ENCODE data around the gene PLA2G2E. TPM values are rescaled to one million over a fixed set of nuclear protein-coding genes. Genes with fewer than 3 reads are reported as not detected.
A peak's percentile ranks its signal among the peaks of the same experiment; 100 is the strongest.
"Not testable (repeated sequence)": the region's sequence is repeated elsewhere in the genome, so short reads cannot be mapped to it uniquely, and the experiment has no call there.

The PLA2G2E gene
- total and polyA plus RNA-seq, 3 experiments from 2014 or later: not detected

- Mint-ChIP-seq H3K36me3 (peaks cover 0 to 49% (median 11%) of the 10 kb centered on the region in 3 donors), H3K27me3 (no peaks in the 10 kb centered on the region), H3K27ac (peak overlapping the region in 2 of 8 donors; percentile 5 to 43), H3K4me1 (peaks cover 28 to 50% (median 44%) of the 10 kb centered on the region in 3 donors), H3K9me3 (no peaks in the 10 kb centered on the region), H3K4me3 (no peak overlapping the region)
- Histone ChIP-seq H3K4me1 (ENCODE audit: insufficient read depth, low read length) (no peaks in the 10 kb centered on the region), H3K36me3 (ENCODE audit: insufficient read depth, low read length) (peaks cover 14% of the 10 kb centered on the region), H3K9me3 (ENCODE audit: low read length) (no peaks in the 10 kb centered on the region), H3K4me3 (ENCODE audit: low read length) (no peak overlapping the region), H3K27ac (ENCODE audit: low read depth, low read length) (no peak overlapping the region), H3K27me3 (ENCODE audit: insufficient read depth, low read length, poor library complexity, severe bottlenecking) (no peaks in the 10 kb centered on the region)
- ChIA-PET POLR2A (no interaction called here), CTCF (no interaction called here)
- no peak for DNase-seq
Measured at GRCh38 chr1:19889656-19890055, 33.8 kb downstream of the PLA2G2E start.

GRCh38 chr1:19888112-19888511 is 35.3 kb downstream of the PLA2G2E start:
- Histone ChIP-seq H3K27me3 (ENCODE audit: insufficient read depth, low read length, poor library complexity, severe bottlenecking) (no peaks in the 10 kb centered on the region), H3K4me1 (ENCODE audit: insufficient read depth, low read length) (peaks cover 13% of the 10 kb centered on the region), H3K36me3 (ENCODE audit: insufficient read depth, low read length) (peaks cover 5% of the 10 kb centered on the region), H3K4me3 (ENCODE audit: low read length) (no peak overlapping the region), H3K9me3 (ENCODE audit: low read length) (no peaks in the 10 kb centered on the region), H3K27ac (ENCODE audit: low read depth, low read length) (no peak overlapping the region)
- no peaks in the 10 kb centered on the region for H3K9me3 Mint-ChIP-seq
- no peak overlapping the region for H3K27ac Mint-ChIP-seq
- H3K4me3 Mint-ChIP-seq: no peak overlapping the region
- POLR2A ChIA-PET: no interaction called here
- peaks cover 0 to 35% (median 8%) of the 10 kb centered on the region in 3 donors for H3K36me3 Mint-ChIP-seq
- CTCF ChIA-PET: no interaction called here
- H3K27me3 Mint-ChIP-seq: no peaks in the 10 kb centered on the region
- peaks cover 43 to 65% (median 59%) of the 10 kb centered on the region in 3 donors for H3K4me1 Mint-ChIP-seq
- no peak for DNase-seq

- Histone ChIP-seq H3K27me3 (ENCODE audit: insufficient read depth, low read length, poor library complexity, severe bottlenecking) (no peaks in the 10 kb centered on the region), H3K27ac (ENCODE audit: low read depth, low read length) (no peak overlapping the region), H3K4me1 (ENCODE audit: insufficient read depth, low read length) (peaks cover 16% of the 10 kb centered on the region), H3K9me3 (ENCODE audit: low read length) (no peaks in the 10 kb centered on the region), H3K4me3 (ENCODE audit: low read length) (no peak overlapping the region), H3K36me3 (ENCODE audit: insufficient read depth, low read length) (no peaks in the 10 kb centered on the region)
- Mint-ChIP-seq H3K27ac (no peak overlapping the region), H3K27me3 (peaks cover 0 to under 1% of the 10 kb centered on the region in 2 donors), H3K4me3 (peak overlapping the region in 1 of 7 donors; percentile 49), H3K4me1 (peaks cover 47 to 75% (median 70%) of the 10 kb centered on the region in 3 donors), H3K9me3 (no peaks in the 10 kb centered on the region), H3K36me3 (peaks cover 0 to 14% (median 0%) of the 10 kb centered on the region in 3 donors)
- DNase-seq: no peak
- CTCF ChIA-PET: no interaction called here
- POLR2A ChIA-PET: no interaction called here
Measured at GRCh38 chr1:19885821-19886220, 37.6 kb downstream of the PLA2G2E start.

- no peaks in the 10 kb centered on the region for H3K36me3 ChIP-seq (ENCODE audit: insufficient read depth, low read length)
- peak overlapping the region in 6 of 7 donors; percentile 73 to 89 (median 84) for H3K4me3 Mint-ChIP-seq
- no peaks in the 10 kb centered on the region for H3K9me3 Mint-ChIP-seq
- H3K36me3 Mint-ChIP-seq: peaks cover 0 to 5% (median 0%) of the 10 kb centered on the region in 3 donors
- no peak overlapping the region for H3K27ac ChIP-seq (ENCODE audit: low read depth, low read length)
- H3K27ac Mint-ChIP-seq: peak overlapping the region in 3 of 8 donors; percentile 26 to 55 (median 47)
- H3K4me1 Mint-ChIP-seq: peaks cover 42 to 64% (median 59%) of the 10 kb centered on the region in 3 donors
- H3K4me1 ChIP-seq (ENCODE audit: insufficient read depth, low read length): peaks cover 16% of the 10 kb centered on the region
- no peak for DNase-seq
- no peaks in the 10 kb centered on the region for H3K27me3 ChIP-seq (ENCODE audit: insufficient read depth, low read length, poor library complexity, severe bottlenecking)
- no peak overlapping the region for H3K4me3 ChIP-seq (ENCODE audit: low read length)
- POLR2A ChIA-PET: no interaction called here
- CTCF ChIA-PET: no interaction called here
- H3K9me3 ChIP-seq (ENCODE audit: low read length): no peaks in the 10 kb centered on the region
- peaks cover under 1 to 11% of the 10 kb centered on the region in 2 donors for H3K27me3 Mint-ChIP-seq
Measured at GRCh38 chr1:19884312-19884711, 39.1 kb downstream of the PLA2G2E start.

- H3K4me1 ChIP-seq (ENCODE audit: insufficient read depth, low read length): peaks cover 16% of the 10 kb centered on the region
- no peaks in the 10 kb centered on the region for H3K36me3 ChIP-seq (ENCODE audit: insufficient read depth, low read length)
- peak within 1 kb of the TSS; percentile 66 for H3K27ac ChIP-seq (ENCODE audit: low read depth, low read length)
- CTCF ChIA-PET: interaction anchor here (0.7 to 2.2 kb wide), 14 partner anchors 8 to 612 kb away, joined by 3 to 11 read pairs (median 3); no protein-coding TSS in a partner anchor
- peaks cover 29 to 48% (median 44%) of the 10 kb centered on the region in 3 donors for H3K4me1 Mint-ChIP-seq
- DNase-seq: peak; percentile 93 to 97 (median 96)
- H3K27me3 Mint-ChIP-seq: peaks cover 5 to 23% of the 10 kb centered on the region in 2 donors
- POLR2A ChIA-PET: interaction anchor here (1.2 kb wide), 1 partner anchor 626 kb away, joined by 3 read pairs; the partner anchor contains the start of gene MUL1
- no peaks in the 10 kb centered on the region for H3K9me3 Mint-ChIP-seq
- no peaks in the 10 kb centered on the region for H3K27me3 ChIP-seq (ENCODE audit: insufficient read depth, low read length, poor library complexity, severe bottlenecking)
- H3K9me3 ChIP-seq (ENCODE audit: low read length): no peaks in the 10 kb centered on the region
- H3K4me3 ChIP-seq (ENCODE audit: low read length): peak within 1 kb of the TSS; percentile 69
- peak within 1 kb of the TSS; percentile 12 to 88 (median 85) for H3K27ac Mint-ChIP-seq
- peaks cover 0 to 1% (median 0%) of the 10 kb centered on the region in 3 donors for H3K36me3 Mint-ChIP-seq
- H3K4me3 Mint-ChIP-seq: peak within 1 kb of the TSS; percentile 75 to 96 (median 86)
Measured at GRCh38 chr1:19882111-19883071, 41.0 kb downstream of the PLA2G2E start, which contains the start of gene OTUD3. OTUD3 (plus strand) TSS chr1:19882395; CDS start chr1:19882514, 119 bp downstream.

- peak overlapping the region in 3 of 7 donors; percentile 59 to 75 (median 61) for H3K4me3 Mint-ChIP-seq
- POLR2A ChIA-PET; H3K27ac ChIP-seq (ENCODE audit: low read depth, low read length); H3K36me3 Mint-ChIP-seq; H3K9me3 Mint-ChIP-seq; H3K4me3 ChIP-seq (ENCODE audit: low read length); H3K36me3 ChIP-seq (ENCODE audit: insufficient read depth, low read length); H3K27me3 ChIP-seq (ENCODE audit: insufficient read depth, low read length, poor library complexity, severe bottlenecking); H3K27ac Mint-ChIP-seq; DNase-seq; H3K9me3 ChIP-seq (ENCODE audit: low read length): not testable (repeated sequence)
- H3K4me1 Mint-ChIP-seq: peaks cover 29 to 37% (median 35%) of the 10 kb centered on the region in 3 donors
- peaks cover 5 to 35% of the 10 kb centered on the region in 2 donors for H3K27me3 Mint-ChIP-seq
- H3K4me1 ChIP-seq (ENCODE audit: insufficient read depth, low read length): peaks cover 16% of the 10 kb centered on the region
- CTCF ChIA-PET: interaction anchor here (2.2 kb wide), 1 partner anchor 13 kb away, joined by 11 read pairs; no protein-coding TSS in a partner anchor
Measured at GRCh38 chr1:19880841-19881240, 42.6 kb downstream of the PLA2G2E start.

- Mint-ChIP-seq H3K27me3 (peaks cover 5 to 43% of the 10 kb centered on the region in 2 donors), H3K36me3 (peaks cover 0 to 1% (median 0%) of the 10 kb centered on the region in 3 donors), H3K4me1 (peaks cover 22 to 26% (median 25%) of the 10 kb centered on the region in 3 donors), H3K4me3 (no peak overlapping the region), H3K9me3 (no peaks in the 10 kb centered on the region), H3K27ac (no peak overlapping the region)
- Histone ChIP-seq H3K36me3 (ENCODE audit: insufficient read depth, low read length) (no peaks in the 10 kb centered on the region), H3K9me3 (ENCODE audit: low read length) (no peaks in the 10 kb centered on the region), H3K4me1 (ENCODE audit: insufficient read depth, low read length) (peaks cover 16% of the 10 kb centered on the region), H3K4me3 (ENCODE audit: low read length) (no peak overlapping the region), H3K27me3 (ENCODE audit: insufficient read depth, low read length, poor library complexity, severe bottlenecking) (peaks cover 7% of the 10 kb centered on the region), H3K27ac (ENCODE audit: low read depth, low read length) (no peak overlapping the region)
- no peak for DNase-seq
- CTCF ChIA-PET: no interaction called here
- POLR2A ChIA-PET: no interaction called here
Measured at GRCh38 chr1:19879661-19880060, 43.8 kb downstream of the PLA2G2E start.

GRCh38 chr1:19879227-19879626 is 44.2 kb downstream of the PLA2G2E start:
- H3K9me3 Mint-ChIP-seq: no peaks in the 10 kb centered on the region
- H3K36me3 Mint-ChIP-seq: peaks cover 0 to 1% (median 0%) of the 10 kb centered on the region in 3 donors
- H3K27me3 ChIP-seq (ENCODE audit: insufficient read depth, low read length, poor library complexity, severe bottlenecking): peaks cover 7% of the 10 kb centered on the region
- no peaks in the 10 kb centered on the region for H3K9me3 ChIP-seq (ENCODE audit: low read length)
- H3K4me1 ChIP-seq (ENCODE audit: insufficient read depth, low read length): peaks cover 14% of the 10 kb centered on the region
- no peak overlapping the region for H3K4me3 ChIP-seq (ENCODE audit: low read length)
- H3K4me1 Mint-ChIP-seq: peaks cover 18 to 22% (median 21%) of the 10 kb centered on the region in 3 donors
- ChIA-PET CTCF (no interaction called here), POLR2A (no interaction called here)
- no peak overlapping the region for H3K4me3 Mint-ChIP-seq
- H3K27ac ChIP-seq (ENCODE audit: low read depth, low read length): no peak overlapping the region
- DNase-seq: no peak
- no peak overlapping the region for H3K27ac Mint-ChIP-seq
- no peaks in the 10 kb centered on the region for H3K36me3 ChIP-seq (ENCODE audit: insufficient read depth, low read length)
- H3K27me3 Mint-ChIP-seq: peaks cover 5 to 47% of the 10 kb centered on the region in 2 donors
